OCI-LY1 (cell line): ENCODE measurements around the gene NWD2.
"Not testable (repeated sequence)": the region's sequence is repeated elsewhere in the genome, so short reads cannot be mapped to it uniquely, and the experiment has no call there.

Experiments used
- EZH2 ChIP-seq: fragments of 200-600 bp; sonication (generic), shearing (Covaris generic); IDR thresholded peaks from 2 replicates; pipeline ENCODE4 v1.8.0; 2017; ENCODE audit warnings: borderline replicate concordance, mixed run types, mild to moderate bottlenecking, antibody characterized with exemption, low read length, moderate library complexity, mixed read lengths
- TF ChIP-seq, protein P1 (sequence below): fragments of 200-600 bp; sonication (generic), shearing (Covaris generic); IDR thresholded peaks from 2 replicates; pipeline ENCODE4 v1.5.1; 2017; ENCODE audit warnings: mild to moderate bottlenecking, antibody characterized with exemption, low read length, moderate library complexity, mixed read lengths

DNA sequence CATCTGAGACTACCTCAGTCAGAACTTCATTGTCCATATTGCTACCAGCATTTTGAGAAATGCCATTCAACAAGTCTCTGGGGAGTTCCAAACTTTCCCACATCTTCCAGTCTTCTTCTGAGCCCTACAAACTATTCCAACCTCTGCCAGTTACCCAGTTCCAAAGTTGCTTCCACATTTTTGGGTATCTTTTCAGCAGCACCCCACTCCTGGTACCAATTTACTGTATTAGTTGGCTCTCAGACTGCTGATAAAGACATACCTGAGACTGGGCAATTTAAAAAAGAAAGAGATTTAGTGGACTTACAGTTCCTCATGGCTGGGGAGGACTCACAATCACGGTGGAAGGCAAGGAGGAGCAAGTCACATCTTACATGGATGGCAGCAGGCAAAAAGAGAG, 39.8 kb upstream of the NWD2 start:
- TF ChIP-seq EZH2, result not testable (repeated sequence)
- TF ChIP-seq, protein P1, sequence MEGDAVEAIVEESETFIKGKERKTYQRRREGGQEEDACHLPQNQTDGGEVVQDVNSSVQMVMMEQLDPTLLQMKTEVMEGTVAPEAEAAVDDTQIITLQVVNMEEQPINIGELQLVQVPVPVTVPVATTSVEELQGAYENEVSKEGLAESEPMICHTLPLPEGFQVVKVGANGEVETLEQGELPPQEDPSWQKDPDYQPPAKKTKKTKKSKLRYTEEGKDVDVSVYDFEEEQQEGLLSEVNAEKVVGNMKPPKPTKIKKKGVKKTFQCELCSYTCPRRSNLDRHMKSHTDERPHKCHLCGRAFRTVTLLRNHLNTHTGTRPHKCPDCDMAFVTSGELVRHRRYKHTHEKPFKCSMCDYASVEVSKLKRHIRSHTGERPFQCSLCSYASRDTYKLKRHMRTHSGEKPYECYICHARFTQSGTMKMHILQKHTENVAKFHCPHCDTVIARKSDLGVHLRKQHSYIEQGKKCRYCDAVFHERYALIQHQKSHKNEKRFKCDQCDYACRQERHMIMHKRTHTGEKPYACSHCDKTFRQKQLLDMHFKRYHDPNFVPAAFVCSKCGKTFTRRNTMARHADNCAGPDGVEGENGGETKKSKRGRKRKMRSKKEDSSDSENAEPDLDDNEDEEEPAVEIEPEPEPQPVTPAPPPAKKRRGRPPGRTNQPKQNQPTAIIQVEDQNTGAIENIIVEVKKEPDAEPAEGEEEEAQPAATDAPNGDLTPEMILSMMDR, result not testable (repeated sequence)
